HG03432 (cell line): ENCODE results near the gene THSD7A.

Source experiments
- ATAC-seq: cut with Tn5 transposase; IDR thresholded peaks from one replicate; pipeline ENCODE4 v1.9.1; 2021; ENCODE audit warnings: mild to moderate bottlenecking, moderate library complexity; ENCODE audit not compliant: unreplicated experiment

The THSD7A gene

DNA sequence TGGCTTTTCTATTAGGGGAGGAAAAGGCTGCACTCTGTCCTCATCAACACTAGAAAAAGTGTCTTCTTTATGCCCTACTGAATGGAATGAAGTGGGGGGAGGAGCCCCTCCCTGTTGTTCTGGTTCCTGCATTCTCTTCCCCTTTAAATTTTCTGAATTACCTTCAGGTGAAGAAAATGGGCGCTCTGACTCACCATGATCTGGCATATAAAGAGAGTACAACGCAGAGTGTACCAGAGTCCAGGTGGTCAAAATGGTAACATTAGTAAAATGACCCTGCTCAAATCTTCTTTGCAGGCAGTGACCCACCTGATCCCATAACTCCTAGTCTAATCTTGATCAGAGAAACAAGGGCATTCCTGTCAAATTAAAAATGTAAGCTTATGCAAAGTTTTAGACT lies 80.7 kb downstream of the THSD7A start:
- no peak for ATAC-seq

DNA sequence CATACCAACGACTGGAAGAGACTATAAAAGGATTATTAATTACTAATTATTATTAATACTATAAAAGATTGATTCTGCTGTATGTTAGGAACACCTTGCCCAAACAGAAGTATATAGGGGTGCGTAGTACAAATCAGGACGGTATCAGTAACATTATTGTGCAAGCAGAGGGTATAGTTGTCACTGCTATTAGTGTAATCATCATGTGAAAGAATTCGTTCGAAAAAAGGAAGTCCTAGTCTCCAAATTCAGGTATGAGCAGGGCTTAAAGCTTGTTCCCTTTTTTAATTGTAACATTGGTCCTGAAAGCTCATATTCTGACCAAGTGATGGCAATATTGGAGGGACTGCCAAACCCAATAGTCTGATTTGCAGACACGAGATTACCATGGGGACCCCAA lies 81.8 kb downstream of the THSD7A start:
- ATAC-seq, result no peak

- ATAC-seq, result no peak
Observed at GRCh38 chr7:11749629-11750028, 82.4 kb downstream of the THSD7A start.

- ATAC-seq, result no peak
Observed at GRCh38 chr7:11748884-11749283, 83.1 kb downstream of the THSD7A start.

DNA sequence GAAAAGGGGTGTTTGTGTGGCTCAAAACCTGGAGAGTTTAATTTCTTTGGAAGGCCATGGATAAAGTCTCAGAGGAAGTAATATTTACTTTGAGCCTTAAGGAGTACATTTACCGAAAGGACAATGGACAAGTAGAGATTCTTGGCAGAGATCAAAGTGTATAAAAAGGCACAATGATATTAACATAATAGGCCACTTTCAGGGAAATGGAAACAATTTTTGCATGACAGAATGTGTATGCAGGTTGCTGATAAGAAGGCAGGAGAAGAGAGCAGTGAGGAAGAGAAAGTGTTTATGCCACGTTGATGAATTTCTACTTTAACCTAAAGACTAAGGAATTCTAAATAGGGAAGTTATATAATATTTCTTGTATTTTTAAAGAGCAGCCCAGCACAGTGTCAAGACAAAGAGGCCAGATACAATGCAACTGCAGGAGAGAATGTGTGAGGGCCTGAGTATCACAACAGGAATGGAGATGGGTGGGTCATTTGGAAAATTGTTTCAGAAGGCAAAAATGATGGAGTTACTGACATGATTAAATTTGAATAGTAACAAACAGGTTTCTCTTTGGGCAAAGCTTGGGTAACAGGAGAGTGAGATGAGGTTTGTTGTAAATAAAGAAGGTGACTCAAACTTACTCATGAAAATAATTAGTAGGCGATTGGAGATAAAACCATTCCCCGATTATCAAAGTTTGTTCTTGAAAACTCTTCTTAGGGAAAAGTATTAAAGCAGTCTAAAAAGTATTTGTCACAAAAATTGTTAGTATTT lies 84.1 kb downstream of the THSD7A start:
- no peak for ATAC-seq

DNA sequence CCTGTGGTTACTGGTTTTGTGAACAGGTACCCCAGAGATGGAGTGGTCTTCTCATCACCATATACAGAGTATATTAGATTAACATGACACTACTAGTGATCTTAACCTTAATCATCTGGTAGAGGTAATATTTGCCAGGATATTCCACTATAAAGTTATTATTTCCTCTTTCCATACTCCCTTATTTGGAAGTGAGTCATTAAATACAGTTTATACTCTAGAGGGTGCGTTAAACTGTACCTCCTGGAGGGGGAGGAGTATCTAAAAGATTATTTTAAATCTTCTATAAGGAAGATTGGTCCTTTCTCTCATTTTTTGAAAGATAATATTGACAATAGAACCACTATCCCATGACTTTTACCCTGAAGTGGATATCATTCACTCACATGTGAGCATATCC lies 85.4 kb downstream of the THSD7A start:
- no peak for ATAC-seq

DNA sequence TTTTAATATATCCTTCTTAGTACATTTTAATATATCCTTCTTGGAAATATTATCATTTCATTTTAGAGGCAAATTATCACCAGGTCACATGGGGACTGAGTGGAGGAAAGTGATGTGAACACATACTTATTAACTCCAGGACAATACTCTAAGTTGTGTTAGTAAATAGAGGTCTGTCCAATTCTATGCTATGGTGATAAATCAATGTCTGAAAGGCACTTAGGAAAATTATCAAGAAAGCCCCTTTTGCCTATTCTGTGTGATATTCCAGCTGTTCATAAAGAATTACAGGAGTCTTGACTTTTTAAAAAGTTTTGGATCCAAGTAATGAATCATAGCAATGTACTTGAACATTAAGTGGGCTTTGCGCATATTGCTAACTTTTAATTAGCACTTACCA lies 88.5 kb downstream of the THSD7A start:
- no peak for ATAC-seq

GRCh38 chr7:11743016-11743415 lies 89.0 kb downstream of the THSD7A start:
- ATAC-seq, result no peak

DNA sequence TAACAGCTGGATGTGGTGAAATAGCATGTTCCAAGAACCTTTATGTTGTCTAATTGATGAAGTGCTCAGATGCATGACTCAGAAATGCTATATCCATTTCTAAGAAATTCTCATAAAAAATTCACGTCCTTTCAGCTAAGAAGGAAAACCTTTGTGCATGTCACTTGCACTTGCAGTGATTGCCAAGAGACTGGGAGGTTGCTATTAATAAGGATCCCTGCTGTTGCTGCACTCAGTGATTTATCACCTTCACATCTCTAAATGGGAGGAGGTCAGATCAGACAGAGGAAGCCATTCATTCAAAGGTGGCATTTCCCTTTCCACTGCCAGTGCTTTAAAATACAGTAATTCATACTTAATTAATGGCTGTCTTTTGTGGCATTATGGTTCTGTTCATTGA lies 89.5 kb downstream of the THSD7A start:
- no peak for ATAC-seq

- ATAC-seq, result no peak
Observed at GRCh38 chr7:11737723-11738122, 94.3 kb downstream of the THSD7A start.

DNA sequence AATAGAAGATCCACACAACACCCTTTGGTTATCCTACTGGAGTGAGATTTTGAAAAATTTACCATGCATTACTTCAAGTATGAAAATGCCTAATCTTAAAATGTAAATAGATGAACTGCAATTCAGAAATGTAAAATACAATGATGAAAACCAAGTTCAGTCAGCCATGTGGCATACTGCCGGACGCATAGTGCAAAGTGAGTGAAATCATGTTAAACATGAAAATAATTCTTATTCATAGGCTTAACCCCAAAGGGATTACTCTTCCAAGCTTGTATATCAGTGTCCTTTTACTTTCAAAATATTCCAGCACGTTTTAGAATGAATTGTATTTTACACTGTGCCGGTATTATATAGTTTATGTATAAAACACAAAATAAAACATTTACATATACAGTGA lies 99.8 kb downstream of the THSD7A start:
- no peak for ATAC-seq

DNA sequence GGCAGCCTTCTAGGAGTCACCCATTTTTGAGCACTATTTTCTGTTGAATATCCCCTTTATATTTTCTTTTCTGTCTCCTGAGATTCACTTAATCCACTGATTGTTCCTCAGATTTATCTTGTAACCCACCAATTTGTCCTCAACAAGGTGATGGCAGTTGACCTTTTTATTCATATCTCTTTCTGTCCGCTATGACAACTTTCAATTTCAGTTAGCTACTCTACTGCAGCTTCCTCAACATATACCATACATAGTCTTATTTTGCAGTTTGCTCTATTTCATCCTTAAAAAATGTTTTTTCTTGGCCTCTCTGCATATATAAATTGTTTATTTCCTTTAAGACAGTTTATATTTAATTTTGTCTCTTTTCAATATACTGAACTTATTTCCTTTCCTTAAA lies 101.3 kb downstream of the THSD7A start:
- peak; percentile 51 for ATAC-seq

- no peak for ATAC-seq
Observed at GRCh38 chr7:11727864-11728263, 104.1 kb downstream of the THSD7A start.

GRCh38 chr7:11726794-11727155 lies 105.2 kb downstream of the THSD7A start:
- ATAC-seq, result no peak

GRCh38 chr7:11726001-11726793 lies 105.8 kb downstream of the THSD7A start:
- ATAC-seq, result peak; percentile 55

- ATAC-seq, result no peak
Observed at GRCh38 chr7:11716185-11716584, 115.8 kb downstream of the THSD7A start.

- ATAC-seq, result no peak
Observed at GRCh38 chr7:11714676-11715075, 117.3 kb downstream of the THSD7A start.

- no peak for ATAC-seq
Observed at GRCh38 chr7:11714205-11714604, 117.8 kb downstream of the THSD7A start.

DNA sequence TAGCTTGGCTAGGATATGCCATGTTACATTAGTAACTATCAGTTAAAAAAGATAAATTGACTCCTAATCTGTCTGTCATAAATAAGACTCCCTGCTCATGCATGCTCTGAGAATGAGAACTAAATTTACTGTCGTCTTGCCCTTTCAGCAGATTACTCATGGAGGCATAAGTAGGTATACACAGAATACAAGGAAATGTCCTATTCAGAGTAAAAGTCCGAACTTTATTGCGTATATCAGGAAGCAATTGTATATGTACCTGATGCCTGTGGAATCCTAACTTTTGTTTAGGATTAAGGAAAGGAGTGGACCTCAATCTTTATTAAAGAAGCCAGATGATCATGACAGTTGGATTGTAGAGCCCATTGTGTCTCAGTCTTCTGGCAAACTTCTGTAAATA lies 118.6 kb downstream of the THSD7A start:
- no peak for ATAC-seq

DNA sequence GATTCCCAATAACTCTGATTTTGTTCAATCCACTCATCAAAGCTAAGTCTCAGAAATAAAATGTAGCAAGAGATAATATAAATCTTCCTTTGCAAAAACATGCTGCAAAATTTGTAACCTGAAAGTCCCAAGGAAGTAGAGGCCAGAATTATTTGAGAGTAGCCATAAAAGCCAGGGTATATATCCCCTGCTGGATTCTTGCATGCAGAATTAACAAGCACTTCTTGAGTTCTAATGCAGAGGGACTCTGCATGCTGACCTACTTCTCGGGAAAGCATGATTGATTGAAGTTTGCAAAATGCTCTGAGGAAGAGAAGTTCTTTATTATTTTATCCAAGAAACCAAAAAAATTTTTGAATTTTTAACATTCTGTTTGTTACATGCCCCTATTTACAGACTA lies 121.6 kb downstream of the THSD7A start:
- no peak for ATAC-seq

DNA sequence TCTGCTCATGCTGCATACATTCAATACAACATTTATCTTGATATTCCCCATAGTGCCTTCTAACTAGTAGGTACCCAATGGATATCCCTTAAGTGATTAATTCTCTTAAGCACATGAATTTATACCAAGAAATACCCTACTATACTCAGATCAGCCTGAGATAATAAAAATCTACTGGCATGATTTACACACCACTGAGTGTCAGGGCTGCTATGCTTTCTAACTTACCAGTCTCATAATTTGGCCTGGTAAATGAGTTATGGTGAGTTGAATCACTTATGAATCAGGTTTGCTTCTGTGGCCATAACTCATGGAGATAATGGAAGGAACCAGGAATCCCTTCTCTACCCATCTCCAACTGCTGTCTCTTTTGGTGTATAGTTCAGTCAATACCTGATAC lies 122.8 kb downstream of the THSD7A start:
- no peak for ATAC-seq

DNA sequence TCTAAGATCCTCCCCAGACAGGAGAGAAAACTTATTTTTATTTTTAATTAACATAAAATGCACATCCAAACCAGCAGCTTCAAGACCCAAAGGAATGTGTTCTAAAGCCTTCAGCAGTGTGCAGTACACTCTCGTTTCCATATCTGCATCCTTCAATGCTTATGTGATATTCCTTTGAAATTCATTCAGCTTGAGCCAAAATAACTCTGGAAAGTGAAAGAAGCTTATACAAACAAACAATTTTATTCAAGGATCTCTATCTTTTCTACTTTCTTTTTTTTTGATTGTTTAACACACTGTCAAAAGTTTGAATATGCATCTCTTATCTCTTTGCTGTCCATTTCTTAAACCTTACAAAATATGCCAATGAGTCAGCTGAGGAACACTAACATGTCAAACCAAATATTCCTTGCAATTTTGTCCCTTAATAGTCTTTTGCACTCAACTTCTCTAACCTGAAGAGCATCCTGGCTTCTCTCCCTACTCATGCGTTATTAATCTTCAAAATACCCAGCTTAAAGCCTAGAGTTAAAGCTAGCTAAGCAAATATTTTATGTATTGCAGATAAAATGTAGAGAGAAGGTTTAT lies 124.3 kb downstream of the THSD7A start:
- no peak for ATAC-seq
